CD14-positive monocyte (primary cell): Measurements from ENCODE around the gene TRPM2. TPM values are rescaled to one million over a fixed set of nuclear protein-coding genes. Genes with fewer than 3 reads are reported as not detected.
A peak's percentile ranks its signal among the peaks of the same experiment; 100 is the strongest.

ENCODE experiments used
- DNase-seq, 3 donors: peaks; one replicate each; pipeline ENCODE4 v3.0.0-alpha.2; 2011 to 2022
- H2AFZ ChIP-seq: 2 replicates; pipeline ENCODE4 v1.6.0; 2012; ENCODE audit warnings: mild to moderate bottlenecking, low read depth, low read length, inconsistent platforms; ENCODE audit not compliant: insufficient read depth, poor library complexity, severe bottlenecking
- H3K27ac ChIP-seq, 2 donors: 1 replicate in 1 of 2; 2 replicates in 1 of 2; pipeline ENCODE4 v1.5.1; 2012 to 2013; ENCODE audit warnings: low read length in 2 of 2, control low read depth in 1 of 2, inconsistent platforms in 1 of 2, low read depth in 1 of 2, mild to moderate bottlenecking in 1 of 2
- H3K27me3 ChIP-seq, 2 donors: one replicate each; pipeline versions ENCODE4 v1.6.0 to v1.6.1; 2011 to 2013; ENCODE audit warnings: low read length in 2 of 2; ENCODE audit not compliant: control insufficient read depth in 2 of 2, insufficient read depth in 2 of 2
- H3K36me3 ChIP-seq, 2 donors: replicated peaks in 1 of 2; 1 replicate in 1 of 2; 2 replicates in 1 of 2; pipeline versions ENCODE4 v1.5.1 to v1.6.1; 2012 to 2013; ENCODE audit warnings: low read length in 2 of 2, control low read depth in 1 of 2, inconsistent platforms in 1 of 2, mild to moderate bottlenecking in 1 of 2; ENCODE audit not compliant: insufficient read depth in 2 of 2, control insufficient read depth in 1 of 2
- H3K4me1 ChIP-seq, 2 donors: 1 replicate in 1 of 2; 2 replicates in 1 of 2; pipeline versions ENCODE4 v1.5.1 to v1.6.1; 2012 to 2013; ENCODE audit warnings: low read length in 2 of 2, control low read depth in 1 of 2, inconsistent platforms in 1 of 2, mild to moderate bottlenecking in 1 of 2, moderate library complexity in 1 of 2; ENCODE audit not compliant: insufficient read depth in 2 of 2, control insufficient read depth in 1 of 2
- H3K4me2 ChIP-seq: replicated peaks from 2 replicates; pipeline ENCODE3; 2012; ENCODE audit warnings: low read length, moderate library complexity, mild to moderate bottlenecking; ENCODE audit not compliant: poor library complexity, severe bottlenecking; ENCODE audit errors: extremely low read depth
- H3K4me3 ChIP-seq, 3 experiments: fragments of 200-600 bp in 1 of 3; sonication (generic) in 1 of 3; replicated peaks in 1 of 3; 1 replicate in 2 of 3; 2 replicates in 1 of 3; pipeline ENCODE4 v1.5.1; 2011 to 2013; ENCODE audit warnings: low read length in 3 of 3, mild to moderate bottlenecking in 3 of 3, control low read depth in 2 of 3, low read depth in 2 of 3, inconsistent platforms in 1 of 3, moderate library complexity in 1 of 3
- H3K79me2 ChIP-seq: 2 replicates; pipeline ENCODE4 v1.6.0; 2012; ENCODE audit warnings: mild to moderate bottlenecking, control low read depth, inconsistent platforms, low read length, moderate library complexity; ENCODE audit not compliant: insufficient read depth
- H3K9ac ChIP-seq: 2 replicates; pipeline ENCODE4 v1.6.0; 2017; ENCODE audit warnings: low read length, mild to moderate bottlenecking; ENCODE audit not compliant: insufficient read depth, poor library complexity, severe bottlenecking
- H3K9me3 ChIP-seq, 2 donors: replicated peaks in 1 of 2; 1 replicate in 1 of 2; 2 replicates in 1 of 2; pipeline versions ENCODE4 v1.5.1 to v1.6.1; 2012 to 2013; ENCODE audit warnings: low read length in 2 of 2, control low read depth in 1 of 2; ENCODE audit not compliant: control insufficient read depth in 1 of 2, insufficient read depth in 1 of 2
- H4K20me1 ChIP-seq: 2 replicates; pipeline ENCODE4 v1.6.0; 2012; ENCODE audit warnings: mild to moderate bottlenecking, low read length, control low read depth, moderate library complexity; ENCODE audit not compliant: insufficient read depth
- H3K27ac Mint-ChIP-seq, 7 donors: one replicate each; pipeline ENCODE4 v1.8.0; 2020; ENCODE audit warnings: mild to moderate bottlenecking in 7 of 7, mixed read lengths in 7 of 7, moderate library complexity in 6 of 7, inconsistent platforms in 2 of 7
- H3K27me3 Mint-ChIP-seq, 3 donors: one replicate each; pipeline ENCODE4 v1.8.0; 2021 to 2022; ENCODE audit warnings: low read depth in 3 of 3, mild to moderate bottlenecking in 3 of 3, mixed read lengths in 3 of 3, moderate library complexity in 3 of 3, inconsistent platforms in 1 of 3
- H3K36me3 Mint-ChIP-seq, 2 donors: one replicate each; pipeline ENCODE4 v1.8.0; 2020; ENCODE audit warnings: mixed read lengths in 2 of 2, inconsistent platforms in 1 of 2, mild to moderate bottlenecking in 1 of 2
- H3K4me1 Mint-ChIP-seq: one replicate; pipeline ENCODE4 v1.8.0; 2020; ENCODE audit warnings: mild to moderate bottlenecking, mixed read lengths
- H3K4me3 Mint-ChIP-seq, 2 donors: one replicate each; pipeline ENCODE4 v1.8.0; 2020; ENCODE audit warnings: mild to moderate bottlenecking in 2 of 2, mixed read lengths in 2 of 2, moderate library complexity in 1 of 2
- H3K9me3 Mint-ChIP-seq, 7 donors: one replicate each; pipeline ENCODE4 v1.8.0; 2020 to 2022; ENCODE audit warnings: mixed read lengths in 7 of 7, mild to moderate bottlenecking in 6 of 7, moderate library complexity in 6 of 7, inconsistent platforms in 2 of 7
- CTCF ChIP-seq: fragments of 200-600 bp; IDR thresholded peaks from one replicate; pipeline ENCODE4 v1.8.0; 2022; ENCODE audit warnings: antibody characterized with exemption, mild to moderate bottlenecking
- WGBS: methylation state at CpG from one replicate; pipeline ENCODE4 v1.1.5; 2013; ENCODE audit warnings: missing lambda C conversion rate; ENCODE audit not compliant: insufficient coverage; 5-methylcytosine and 5-hydroxymethylcytosine counted together
- intact Hi-C, 2 donors: fragments of 100-400 bp; cut with micrococcal nuclease; formaldehyde crosslinking; loops; one replicate each; pipeline versions ENCODE4 v1.15.0 to v1.15.1; 2023
- polyA plus RNA-seq, 3 donors: library from polyadenylated mRNA; depleted of rRNA in 1 of 3; unstranded in 2 of 3; stranded (reverse) in 1 of 3; fragments of 300-500 nt in 2 of 3; fragments of >200 nt in 1 of 3; fragmentation: Illumina TruSeq in 2 of 3; gene quantifications; 1 replicate in 2 of 3; 2 replicates in 1 of 3; pipeline ENCODE4 v1.2.3, GENCODE V29; 2012 to 2021

TRPM2 gene
- polyA plus RNA-seq, 3 donors: 7.6 to 21.6 (median 12.2) TPM

- H3K4me1 Mint-ChIP-seq: peaks cover 40% of the 10 kb centered on the region
- H3K4me1 ChIP-seq: peaks cover 23 to 36% of the 10 kb centered on the region in 2 donors
- 68% methylated on average over 26 of the region's 29 CpGs for WGBS
- peaks cover 59 to 62% of the 10 kb centered on the region in 2 donors for H3K36me3 ChIP-seq
- H4K20me1 ChIP-seq: peaks cover 41% of the 10 kb centered on the region
- H2AFZ ChIP-seq: no peak overlapping the region
- H3K9me3 ChIP-seq: no peaks in the 10 kb centered on the region
- H3K27ac ChIP-seq: no peak overlapping the region
- H3K36me3 Mint-ChIP-seq: peaks cover 68 to 91% of the 10 kb centered on the region in 2 donors
- peaks cover 1 to 12% (median 2%) of the 10 kb centered on the region in 3 donors for H3K27me3 Mint-ChIP-seq
- intact Hi-C loops: no loop called here
- no peak for TF ChIP-seq CTCF
- H3K9ac ChIP-seq: no peak overlapping the region
- H3K27ac Mint-ChIP-seq: peak overlapping the region in 1 of 7 donors; percentile 25
- H3K9me3 Mint-ChIP-seq: peaks cover 0 to 6% (median 0%) of the 10 kb centered on the region in 7 donors
- peak overlapping the region; percentile 7 for H3K4me2 ChIP-seq
- no peaks in the 10 kb centered on the region for H3K27me3 ChIP-seq
- DNase-seq: peak in 1 of 3 donors; percentile 30
- H3K4me3 Mint-ChIP-seq: peak overlapping the region in 1 of 2 donors; percentile 50
- peak overlapping the region in 1 of 3 experiments; percentile 25 for H3K4me3 ChIP-seq
- no peaks in the 10 kb centered on the region for H3K79me2 ChIP-seq
Measured at GRCh38 chr21:44370027-44370735, 16.8 kb downstream of the TRPM2 start.

GRCh38 chr21:44370786-44371410 lies 17.5 kb downstream of the TRPM2 start:
- Mint-ChIP-seq H3K4me3 (no peak overlapping the region), H3K36me3 (peaks cover 68 to 90% of the 10 kb centered on the region in 2 donors), H3K27ac (peak overlapping the region in 2 of 7 donors; percentile 24 to 62), H3K27me3 (peaks cover 2 to 12% (median 5%) of the 10 kb centered on the region in 3 donors), H3K9me3 (peaks cover 0 to 7% (median 2%) of the 10 kb centered on the region in 7 donors), H3K4me1 (peaks cover 47% of the 10 kb centered on the region)
- intact Hi-C loops: no loop called here
- no peak for TF ChIP-seq CTCF
- Histone ChIP-seq H3K36me3 (peaks cover 57% of the 10 kb centered on the region in 2 donors), H3K4me2 (no peak overlapping the region), H3K9ac (no peak overlapping the region), H3K9me3 (no peaks in the 10 kb centered on the region), H4K20me1 (peaks cover 40% of the 10 kb centered on the region), H3K27me3 (no peaks in the 10 kb centered on the region), H3K4me3 (no peak overlapping the region), H3K4me1 (peaks cover 31 to 43% of the 10 kb centered on the region in 2 donors), H3K79me2 (peaks cover 4% of the 10 kb centered on the region), H2AFZ (no peak overlapping the region), H3K27ac (no peak overlapping the region)
- 97% methylated on average over 15 of the region's 37 CpGs for WGBS
- no peak for DNase-seq
